HL-60 (cell line): Measurements from ENCODE around the gene INPP5E.

Experiments used
- DNase-seq, 2 experiments: peaks; one replicate each; pipeline ENCODE4 v3.0.0-alpha.2; 2010 to 2020; ENCODE audit warnings: low read depth in 1 of 2, low spot score in 1 of 2
- H3K27ac ChIP-seq: fragments of 250-450 bp; sonication (Bioruptor Pico); replicated peaks from 2 replicates; pipeline ENCODE4 v1.5.1; 2020; ENCODE audit warnings: mild to moderate bottlenecking, moderate library complexity
- H3K27me3 ChIP-seq: fragments of 250-450 bp; sonication (Bioruptor Pico); 2 replicates; pipeline ENCODE4 v1.5.1; 2021; ENCODE audit warnings: mild to moderate bottlenecking, moderate library complexity; ENCODE audit not compliant: insufficient read depth, poor library complexity, severe bottlenecking
- H3K4me3 ChIP-seq: replicated peaks from 2 replicates; pipeline ENCODE4 v1.5.1; 2011; ENCODE audit warnings: mild to moderate bottlenecking, control low read depth, low read length; ENCODE audit not compliant: insufficient read depth
- CTCF ChIP-seq: IDR thresholded peaks from one replicate; pipeline ENCODE4 v1.5.1; 2011; ENCODE audit warnings: low read length, control low read depth, inconsistent platforms; ENCODE audit not compliant: insufficient read depth
- GABPA ChIP-seq: IDR thresholded peaks from 2 replicates; pipeline ENCODE4 v1.6.1; 2012; ENCODE audit warnings: low read depth
- POLR2AphosphoS5 ChIP-seq: IDR thresholded peaks from 2 replicates; pipeline ENCODE4 v1.6.1; 2012; ENCODE audit warnings: low read depth
- SPI1 ChIP-seq: IDR thresholded peaks from 2 replicates; pipeline ENCODE4 v1.6.1; 2012; ENCODE audit warnings: low read depth, mild to moderate bottlenecking, borderline replicate concordance
- TF ChIP-seq, protein P1 (sequence below): IDR thresholded peaks from 2 replicates; pipeline ENCODE4 v1.6.1; 2012; ENCODE audit warnings: low read depth; ENCODE audit not compliant: insufficient replicate concordance

The INPP5E gene

GRCh38 chr9:136419092-136419420 is 20.6 kb downstream of the INPP5E start:
- H3K27me3 ChIP-seq, result no peaks in the 10 kb centered on the region
- DNase-seq, result no peak

DNA sequence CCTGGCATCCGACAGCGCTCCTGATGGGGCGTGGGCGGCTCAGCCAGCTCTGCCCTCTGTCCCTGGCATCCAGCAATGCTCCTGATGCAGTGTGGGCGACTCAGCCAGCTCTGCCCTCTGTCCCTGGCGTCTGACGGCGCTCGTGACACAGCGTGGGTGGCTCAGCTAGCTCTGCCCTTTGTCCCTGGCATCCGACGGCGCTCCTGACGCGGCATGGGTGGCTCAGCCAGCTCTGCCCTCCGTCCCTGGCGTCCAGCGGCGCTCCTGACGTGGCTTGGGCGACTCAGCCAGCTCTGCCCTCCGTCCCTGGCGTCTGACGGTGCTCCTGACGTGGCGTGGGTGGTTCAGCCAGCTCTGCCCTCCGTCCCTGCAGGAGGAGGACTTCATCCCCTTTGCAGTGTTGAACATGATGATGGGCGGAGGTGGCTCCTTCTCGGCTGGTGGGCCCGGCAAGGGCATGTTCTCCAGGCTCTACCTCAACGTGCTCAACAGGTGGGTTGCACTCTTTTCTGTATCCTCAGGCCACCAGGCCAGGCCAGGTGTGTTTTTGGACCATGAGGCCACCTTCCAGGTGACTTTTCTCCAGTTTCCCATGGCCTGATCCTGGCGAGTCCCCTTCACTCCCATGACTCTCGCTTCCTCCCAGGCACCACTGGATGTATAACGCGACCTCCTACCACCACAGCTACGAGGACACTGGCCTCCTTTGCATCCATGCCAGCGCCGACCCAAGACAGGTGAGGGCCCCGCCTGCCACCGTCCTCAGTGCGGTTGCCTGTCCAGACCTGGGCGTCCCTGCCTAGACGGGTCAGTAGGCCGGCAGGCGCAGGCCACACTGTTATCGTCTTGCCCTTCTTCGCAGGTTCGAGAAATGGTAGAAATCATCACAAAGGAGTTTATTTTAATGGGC is 21.2 kb downstream of the INPP5E start:
- no peak overlapping the region for H3K27ac ChIP-seq
- H3K27me3 ChIP-seq, result no peaks in the 10 kb centered on the region
- TF ChIP-seq POLR2AphosphoS5 (no peak), CTCF (no peak), SPI1 (no peak), GABPA (no peak)
- TF ChIP-seq, protein P1, sequence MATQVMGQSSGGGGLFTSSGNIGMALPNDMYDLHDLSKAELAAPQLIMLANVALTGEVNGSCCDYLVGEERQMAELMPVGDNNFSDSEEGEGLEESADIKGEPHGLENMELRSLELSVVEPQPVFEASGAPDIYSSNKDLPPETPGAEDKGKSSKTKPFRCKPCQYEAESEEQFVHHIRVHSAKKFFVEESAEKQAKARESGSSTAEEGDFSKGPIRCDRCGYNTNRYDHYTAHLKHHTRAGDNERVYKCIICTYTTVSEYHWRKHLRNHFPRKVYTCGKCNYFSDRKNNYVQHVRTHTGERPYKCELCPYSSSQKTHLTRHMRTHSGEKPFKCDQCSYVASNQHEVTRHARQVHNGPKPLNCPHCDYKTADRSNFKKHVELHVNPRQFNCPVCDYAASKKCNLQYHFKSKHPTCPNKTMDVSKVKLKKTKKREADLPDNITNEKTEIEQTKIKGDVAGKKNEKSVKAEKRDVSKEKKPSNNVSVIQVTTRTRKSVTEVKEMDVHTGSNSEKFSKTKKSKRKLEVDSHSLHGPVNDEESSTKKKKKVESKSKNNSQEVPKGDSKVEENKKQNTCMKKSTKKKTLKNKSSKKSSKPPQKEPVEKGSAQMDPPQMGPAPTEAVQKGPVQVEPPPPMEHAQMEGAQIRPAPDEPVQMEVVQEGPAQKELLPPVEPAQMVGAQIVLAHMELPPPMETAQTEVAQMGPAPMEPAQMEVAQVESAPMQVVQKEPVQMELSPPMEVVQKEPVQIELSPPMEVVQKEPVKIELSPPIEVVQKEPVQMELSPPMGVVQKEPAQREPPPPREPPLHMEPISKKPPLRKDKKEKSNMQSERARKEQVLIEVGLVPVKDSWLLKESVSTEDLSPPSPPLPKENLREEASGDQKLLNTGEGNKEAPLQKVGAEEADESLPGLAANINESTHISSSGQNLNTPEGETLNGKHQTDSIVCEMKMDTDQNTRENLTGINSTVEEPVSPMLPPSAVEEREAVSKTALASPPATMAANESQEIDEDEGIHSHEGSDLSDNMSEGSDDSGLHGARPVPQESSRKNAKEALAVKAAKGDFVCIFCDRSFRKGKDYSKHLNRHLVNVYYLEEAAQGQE, result no peak
- no peak for DNase-seq
- H3K4me3 ChIP-seq, result no peak overlapping the region

More at GRCh38 chr9:136419092-136419420, 20.6 kb downstream of the INPP5E start:
- no peak overlapping the region for H3K4me3 ChIP-seq
- no peak overlapping the region for H3K27ac ChIP-seq
- TF ChIP-seq CTCF, result no peak

DNA sequence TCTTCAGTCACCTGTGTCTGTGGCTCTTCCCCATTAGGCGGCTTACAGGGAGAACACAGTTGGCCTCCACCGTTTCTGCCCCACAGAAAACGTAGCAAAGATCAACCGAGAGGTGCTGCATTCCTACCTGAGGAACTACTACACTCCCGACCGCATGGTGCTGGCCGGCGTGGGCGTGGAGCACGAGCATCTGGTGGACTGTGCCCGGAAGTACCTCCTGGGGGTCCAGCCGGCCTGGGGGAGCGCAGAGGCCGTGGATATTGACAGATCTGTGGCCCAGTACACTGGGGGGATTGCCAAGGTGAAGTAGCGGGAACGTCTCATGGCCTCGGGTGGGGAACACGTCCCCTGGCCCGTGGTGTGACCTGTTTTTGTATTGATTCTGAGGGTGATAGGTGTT is 22.7 kb downstream of the INPP5E start:
- no peak for DNase-seq
- Histone ChIP-seq H3K4me3 (no peak overlapping the region), H3K27ac (no peak overlapping the region), H3K27me3 (no peaks in the 10 kb centered on the region)
- TF ChIP-seq, protein P1, result no peak
- TF ChIP-seq CTCF, result no peak
- TF ChIP-seq POLR2AphosphoS5, result 0 out of 2 replicates have a peak, but pooled peaks have one; percentile 23

DNA sequence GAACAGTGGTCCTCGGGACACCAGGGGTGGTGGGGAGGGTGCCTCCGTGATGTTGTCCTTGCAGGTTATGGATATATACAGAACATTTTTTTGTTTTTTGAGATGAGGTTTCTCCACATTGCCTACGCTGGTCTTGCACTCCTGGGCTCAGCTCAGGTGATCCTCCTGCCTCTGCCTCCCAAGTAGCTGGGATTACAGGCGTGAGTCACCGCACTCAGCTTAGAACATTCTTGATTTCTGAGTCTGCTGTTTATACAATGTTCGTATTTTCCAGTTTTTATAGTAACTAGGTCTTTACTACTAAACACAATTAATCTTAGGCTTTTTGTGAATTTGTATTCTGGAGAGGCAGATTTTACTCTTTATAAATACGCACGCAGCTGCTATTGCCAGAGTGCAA is 23.2 kb downstream of the INPP5E start:
- no peaks in the 10 kb centered on the region for H3K27me3 ChIP-seq
- no peak overlapping the region for H3K27ac ChIP-seq
- DNase-seq, result no peak
- TF ChIP-seq GABPA (no peak), POLR2AphosphoS5 (no peak), CTCF (no peak), SPI1 (no peak)
- TF ChIP-seq, protein P1, result no peak
- H3K4me3 ChIP-seq, result no peak overlapping the region
